Muscle of arm (tissue), 12 donors: Measurements from ENCODE around the gene GRB10. TPM values are rescaled to one million over a fixed set of nuclear protein-coding genes. Genes with fewer than 3 reads are reported as not detected.

Source experiments
- DNase-seq: peaks from one replicate; pipeline ENCODE4 v3.0.0-alpha.2; 2013
- polyA plus RNA-seq, 12 donors: library from polyadenylated mRNA; unstranded; fragments of 120-200 nt; gene quantifications; one replicate each; pipeline ENCODE4 v1.2.1, GENCODE V29; 2013; ENCODE audit not compliant: insufficient read length in 12 of 12

Gene GRB10
- polyA plus RNA-seq, 12 donors, result 5.0 to 27.3 (median 15.7) TPM; not detected in 1

DNA sequence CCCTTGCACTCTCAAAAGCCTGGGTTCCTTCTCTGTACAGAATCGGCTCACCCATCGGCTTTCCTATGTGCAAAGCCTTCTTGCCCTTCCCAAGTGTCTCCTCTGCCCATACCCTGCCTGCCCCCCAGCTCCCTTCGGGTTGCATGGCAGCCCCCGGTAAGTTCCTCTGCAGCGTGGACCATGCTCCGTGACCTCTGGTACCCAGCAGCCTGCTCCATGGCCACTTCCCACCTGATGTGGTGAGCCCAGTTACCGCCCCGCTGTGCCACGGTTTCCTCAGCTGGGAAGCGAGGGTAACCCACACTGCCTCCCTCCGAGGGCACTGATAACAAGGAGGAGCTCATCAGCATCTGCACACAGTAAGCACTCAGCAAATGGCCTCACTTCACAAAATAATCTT is 110.7 kb downstream of the GRB10 start:
- DNase-seq, result no peak

GRCh38 chr7:50671386-50671785 is 111.3 kb downstream of the GRB10 start:
- DNase-seq, result no peak

- DNase-seq, result no peak
Measured at GRCh38 chr7:50669890-50670289, 112.8 kb downstream of the GRB10 start.

- no peak for DNase-seq
Measured at GRCh38 chr7:50667789-50668226, 114.9 kb downstream of the GRB10 start.

- DNase-seq, result no peak
Measured at GRCh38 chr7:50667338-50667737, 115.4 kb downstream of the GRB10 start.

GRCh38 chr7:50666124-50666496 is 116.6 kb downstream of the GRB10 start:
- no peak for DNase-seq

DNA sequence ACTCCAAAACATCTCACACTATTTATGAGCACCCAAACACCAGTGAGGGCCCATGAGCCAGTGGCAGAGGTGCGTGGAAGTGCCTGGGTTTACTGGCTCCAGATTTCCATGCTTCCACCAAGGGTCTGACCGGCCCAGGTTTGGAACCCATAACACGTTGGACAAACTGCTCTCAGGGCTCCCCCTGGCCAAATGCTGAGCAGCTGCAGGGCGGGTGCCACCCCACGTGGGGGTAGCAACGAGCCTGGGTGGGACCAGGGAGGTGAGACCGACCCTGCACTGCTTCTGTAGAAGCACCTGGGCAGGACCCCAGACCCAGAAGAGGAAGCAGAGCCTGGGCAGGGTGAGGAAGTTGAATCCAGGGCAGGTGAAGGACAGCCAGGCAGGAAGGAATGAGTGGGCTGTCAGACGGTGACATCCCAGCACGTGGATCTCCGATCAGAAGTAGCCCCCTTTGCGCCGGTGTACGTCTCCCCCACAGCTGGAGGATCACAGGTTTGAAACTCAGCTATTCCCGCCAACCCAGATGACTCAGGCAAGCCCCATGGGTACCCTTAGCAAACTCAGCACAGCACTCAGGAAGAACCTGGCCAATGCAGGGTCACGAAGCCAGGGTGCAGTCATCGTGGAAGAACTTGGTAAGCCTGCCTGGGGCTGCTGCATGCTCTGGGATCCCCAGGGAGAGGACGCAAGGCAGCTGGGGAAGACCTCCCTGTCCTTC is 117.1 kb downstream of the GRB10 start:
- no peak for DNase-seq

DNA sequence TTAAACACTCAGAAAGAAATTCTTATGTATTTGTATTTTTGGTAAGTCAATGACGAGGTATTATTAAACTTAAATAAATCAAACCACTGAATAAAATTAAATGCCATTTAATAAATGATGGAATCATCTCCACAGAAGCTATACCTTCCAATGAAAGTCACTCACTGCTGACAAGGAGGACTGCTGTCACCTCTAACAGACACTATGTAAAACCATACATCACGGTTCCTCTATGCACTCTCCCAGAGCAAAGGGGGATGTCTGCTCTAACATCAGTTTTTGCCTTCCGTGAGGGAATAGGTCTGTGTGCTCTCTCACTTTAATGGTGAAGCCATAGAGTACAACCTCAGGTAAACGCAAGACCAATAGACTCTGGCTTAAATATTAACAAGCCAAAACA is 117.8 kb downstream of the GRB10 start:
- no peak for DNase-seq

GRCh38 chr7:50664461-50664922 is 118.2 kb downstream of the GRB10 start:
- DNase-seq, result no peak

- DNase-seq, result no peak
Measured at GRCh38 chr7:50663396-50664102, 119.1 kb downstream of the GRB10 start.

DNA sequence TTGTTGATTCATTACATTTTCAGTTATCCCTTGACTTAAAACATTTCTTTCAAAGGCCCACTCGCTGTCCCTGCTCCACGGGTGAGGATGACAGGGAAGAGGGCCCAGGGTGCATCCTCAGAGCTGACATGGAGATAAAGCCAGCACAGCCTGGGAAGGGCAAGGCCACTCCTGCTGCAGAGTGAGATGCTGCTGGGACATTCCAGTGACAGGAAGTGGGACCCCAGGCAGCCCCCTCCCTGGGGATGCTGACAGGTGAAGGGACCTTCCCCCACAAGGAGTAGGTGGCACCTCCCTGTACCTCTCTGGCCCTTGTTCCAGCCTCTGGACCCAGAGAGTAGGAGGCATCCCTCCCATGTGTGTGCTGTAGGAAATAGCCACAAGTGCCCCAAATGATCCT is 119.7 kb downstream of the GRB10 start:
- no peak for DNase-seq

GRCh38 chr7:50662041-50662694 is 120.5 kb downstream of the GRB10 start:
- DNase-seq, result no peak

- no peak for DNase-seq
Measured at GRCh38 chr7:50661345-50662040, 121.2 kb downstream of the GRB10 start.

DNA sequence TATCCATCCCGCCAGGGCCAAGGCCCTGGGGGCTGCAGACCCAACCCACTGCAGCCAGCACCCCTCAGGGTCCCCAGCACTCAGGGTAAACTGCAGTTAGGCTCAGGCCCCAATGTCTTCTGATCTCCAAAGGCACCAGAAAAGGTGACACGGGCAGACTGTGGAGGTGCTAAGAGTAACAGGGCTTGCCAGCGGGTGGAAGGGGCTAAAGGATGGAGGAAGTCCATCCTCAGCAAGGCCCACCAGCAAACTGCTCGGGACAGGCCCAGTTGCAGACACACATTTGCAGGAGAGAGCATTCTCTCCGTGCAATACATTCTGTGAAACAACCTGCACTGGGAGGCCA is 121.9 kb downstream of the GRB10 start:
- no peak for DNase-seq

GRCh38 chr7:50660040-50660829 is 122.5 kb downstream of the GRB10 start:
- DNase-seq, result no peak

DNA sequence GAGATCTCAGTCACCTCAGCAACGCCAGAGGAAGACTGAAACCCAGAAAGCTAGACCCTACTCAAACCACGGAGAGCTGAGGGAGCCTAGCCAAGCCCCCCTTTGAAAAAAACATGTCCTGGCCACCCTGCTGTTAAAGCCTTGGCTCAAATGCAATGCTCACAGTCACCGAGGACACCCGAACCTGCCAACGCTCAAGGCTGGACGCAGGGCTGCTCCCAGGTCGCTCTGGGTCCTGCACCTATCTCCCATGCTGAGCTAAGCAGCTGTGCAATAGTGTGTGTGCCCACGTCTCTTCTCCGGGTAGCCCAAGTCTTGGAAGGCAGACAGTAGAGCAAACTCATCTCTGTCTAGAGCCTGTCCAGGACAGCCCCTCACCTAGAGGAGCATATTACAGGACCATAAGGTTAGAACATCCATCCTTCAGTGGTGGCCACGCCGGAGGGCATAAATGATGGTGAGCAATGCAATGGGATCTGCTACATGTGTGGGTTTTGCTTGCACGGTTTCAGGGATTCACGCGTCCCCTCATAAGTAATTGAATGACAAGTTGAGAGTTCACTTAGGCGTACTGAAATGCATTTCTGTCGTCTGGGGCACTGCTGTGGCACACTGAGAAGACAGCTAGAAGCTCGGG is 123.2 kb downstream of the GRB10 start:
- DNase-seq, result no peak

GRCh38 chr7:50658696-50659095 is 124.0 kb downstream of the GRB10 start:
- DNase-seq, result no peak

- no peak for DNase-seq
Measured at GRCh38 chr7:50657912-50658311, 124.8 kb downstream of the GRB10 start.

- peak; percentile 49 for DNase-seq
Measured at GRCh38 chr7:50657341-50657873, 125.3 kb downstream of the GRB10 start.

DNA sequence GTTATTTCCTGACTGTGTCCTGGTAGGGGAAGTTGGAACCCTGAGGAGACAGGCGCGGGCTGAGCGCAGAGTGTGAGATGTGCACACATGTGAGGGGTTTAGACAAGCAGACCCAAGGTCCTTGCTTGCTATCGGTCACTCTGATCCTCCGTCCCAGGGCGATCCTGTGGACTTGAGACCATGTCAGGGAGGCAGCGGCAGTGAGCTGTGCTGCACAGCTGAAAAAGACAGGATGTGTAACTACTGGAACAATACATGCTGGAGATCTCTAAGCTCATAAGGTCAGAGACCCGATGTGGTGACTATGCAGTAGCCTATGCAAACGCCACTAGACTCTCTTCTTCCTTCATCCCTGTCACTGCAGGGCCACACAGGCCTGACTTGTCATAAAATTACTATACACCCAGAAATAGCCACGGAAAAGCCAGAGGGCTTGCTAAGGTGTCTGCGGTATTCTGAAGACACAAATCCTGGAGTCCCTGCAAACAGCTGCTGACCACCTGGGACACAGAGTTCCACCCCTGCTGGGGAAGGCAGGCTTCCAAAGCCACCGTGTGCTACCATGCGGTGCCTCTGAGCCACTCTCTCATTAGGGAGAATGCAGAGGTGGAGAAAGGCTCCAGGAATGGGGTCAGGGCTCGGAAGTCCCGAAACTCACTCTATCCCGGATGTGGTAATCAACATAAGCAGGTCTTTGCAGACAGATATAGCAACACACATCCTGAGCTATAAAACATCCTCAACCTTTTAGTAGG is 126.4 kb downstream of the GRB10 start:
- no peak for DNase-seq
